Measurements from ENCODE around the gene PRKCB. TPM values are rescaled to one million over a fixed set of nuclear protein-coding genes. Genes with fewer than 3 reads are reported as not detected.

Gene PRKCB
- total and polyA plus RNA-seq, 4 donors = 1.6 to 9.4 (median 4.0) TPM

- peaks cover 0 to 3% (median 0%) of the 10 kb centered on the region in 4 donors for H3K27me3 ChIP-seq (ENCODE audit: control insufficient read depth in 4 of 4, insufficient read depth in 4 of 4, low read length in 3 of 4)
- H3K4me3 ChIP-seq (ENCODE audit: low read depth in 1 of 3, low read length in 3 of 3) = no peak overlapping the region
- no peak for DNase-seq (ENCODE audit: low spot score)
- TF ChIP-seq EGR1 (IDR thresholded peaks at IDR 0.05; ENCODE audit: low read depth in 2 of 2) (no peak), FOXA2 (IDR thresholded peaks at IDR 0.05) (no peak), TAF1 (conservative IDR thresholded peaks at IDR 0.05) (no peak), GABPA (IDR thresholded peaks at IDR 0.05 in 1 of 2, conservative IDR thresholded peaks at IDR 0.05 in 1 of 2) (no peak), JUND (IDR thresholded peaks at IDR 0.05) (no peak), NR2F2 (IDR thresholded peaks at IDR 0.05) (no peak), HNF4G (IDR thresholded peaks at IDR 0.05) (no peak), FOXA1 (IDR thresholded peaks at IDR 0.05) (no peak)
- no peaks in the 10 kb centered on the region for H3K4me1 ChIP-seq (ENCODE audit: control insufficient read depth in 4 of 4, insufficient read depth in 4 of 4, low read length in 3 of 4)
- no peaks in the 10 kb centered on the region for H3K36me3 ChIP-seq (ENCODE audit: control insufficient read depth in 4 of 4, insufficient read depth in 3 of 4, low read depth in 1 of 4, low read length in 3 of 4)
- H3K9me3 ChIP-seq (ENCODE audit: control insufficient read depth in 4 of 4, low read length in 3 of 4) = no peaks in the 10 kb centered on the region
- no peak overlapping the region for H3K27ac ChIP-seq (ENCODE audit: low read depth in 1 of 2, low read length in 2 of 2)
- H3K9ac ChIP-seq (ENCODE audit: low read depth in 1 of 2, low read length in 2 of 2) = no peak overlapping the region
- WGBS = 78% methylated on average over 6 of the region's 6 CpGs
These were observed 132.4 kb downstream of the PRKCB start for GRCh38 chr16:23968176-23968575.

- no peaks in the 10 kb centered on the region for H3K4me1 ChIP-seq (ENCODE audit: control insufficient read depth in 4 of 4, insufficient read depth in 4 of 4, low read length in 3 of 4)
- WGBS = 67% methylated on average over 6 of the region's 6 CpGs
These were observed 133.9 kb downstream of the PRKCB start for GRCh38 chr16:23969468-23970297.

More at GRCh38 chr16:23969468-23970297, 133.9 kb downstream of the PRKCB start:
- Histone ChIP-seq H3K4me3 (ENCODE audit: low read depth in 1 of 3, low read length in 3 of 3) (no peak overlapping the region), H3K27me3 (ENCODE audit: control insufficient read depth in 4 of 4, insufficient read depth in 4 of 4, low read length in 3 of 4) (peaks cover 0 to 3% (median 0%) of the 10 kb centered on the region in 4 donors), H3K36me3 (ENCODE audit: control insufficient read depth in 4 of 4, insufficient read depth in 3 of 4, low read depth in 1 of 4, low read length in 3 of 4) (no peaks in the 10 kb centered on the region), H3K9ac (ENCODE audit: low read depth in 1 of 2, low read length in 2 of 2) (no peak overlapping the region), H3K27ac (ENCODE audit: low read depth in 1 of 2, low read length in 2 of 2) (no peak overlapping the region), H3K9me3 (ENCODE audit: control insufficient read depth in 4 of 4, low read length in 3 of 4) (no peaks in the 10 kb centered on the region)
- TF ChIP-seq REST (IDR thresholded peaks at IDR 0.05) (no peak), FOXA2 (IDR thresholded peaks at IDR 0.05) (no peak), TAF1 (conservative IDR thresholded peaks at IDR 0.05) (no peak), YY1 (IDR thresholded peaks at IDR 0.05) (no peak), HNF4G (IDR thresholded peaks at IDR 0.05) (no peak), HNF4A (conservative IDR thresholded peaks at IDR 0.05) (no peak), JUND (IDR thresholded peaks at IDR 0.05) (no peak), RAD21 (IDR thresholded peaks at IDR 0.05) (no peak), NR2F2 (IDR thresholded peaks at IDR 0.05) (no peak), RXRA (IDR thresholded peaks at IDR 0.05) (no peak), ZBTB33 (IDR thresholded peaks at IDR 0.05) (no peak), EGR1 (IDR thresholded peaks at IDR 0.05; ENCODE audit: low read depth in 2 of 2) (no peak), MAX (IDR thresholded peaks at IDR 0.05) (no peak), GABPA (IDR thresholded peaks at IDR 0.05 in 1 of 2, conservative IDR thresholded peaks at IDR 0.05 in 1 of 2) (no peak), FOXA1 (IDR thresholded peaks at IDR 0.05) (no peak), CTCF (IDR thresholded peaks at IDR 0.05; ENCODE audit: low read depth, low read length, missing input control) (no peak)
- DNase-seq (ENCODE audit: low spot score) = no peak
